Measurements from ENCODE around the gene TPT1. TPM values are rescaled to one million over a fixed set of nuclear protein-coding genes. Genes with fewer than 3 reads are reported as not detected.
"Not testable (repeated sequence)": the region's sequence is repeated elsewhere in the genome, so short reads cannot be mapped to it uniquely, and the experiment has no call there.

TPT1 gene
- total RNA-seq, 1 donor from 2014 or later: 3,393 TPM

GRCh38 chr13:45350152-45350551, 9.2 kb upstream of the TPT1 start:
- Mint-ChIP-seq H3K4me3 (ENCODE audit: unreplicated experiment) (no peak overlapping the region), H3K36me3 (ENCODE audit: unreplicated experiment) (peaks cover 29% of the 10 kb centered on the region), H3K9me3 (ENCODE audit: unreplicated experiment) (no peaks in the 10 kb centered on the region), H3K27ac (ENCODE audit: unreplicated experiment) (no peak overlapping the region), H3K27me3 (ENCODE audit: unreplicated experiment) (no peaks in the 10 kb centered on the region), H3K4me1 (ENCODE audit: unreplicated experiment) (peaks cover 5% of the 10 kb centered on the region)
- no peak for TF ChIP-seq CTCF (IDR thresholded peaks at IDR 0.05)
- no peak for DNase-seq (ENCODE audit: extremely low spot score, unreplicated experiment)

- Mint-ChIP-seq H3K9me3 (ENCODE audit: unreplicated experiment) (no peaks in the 10 kb centered on the region), H3K4me1 (ENCODE audit: unreplicated experiment) (peaks cover 8% of the 10 kb centered on the region), H3K27ac (ENCODE audit: unreplicated experiment) (peak overlapping the region; percentile 60), H3K36me3 (ENCODE audit: unreplicated experiment) (peaks cover 32% of the 10 kb centered on the region), H3K4me3 (ENCODE audit: unreplicated experiment) (no peak overlapping the region), H3K27me3 (ENCODE audit: unreplicated experiment) (no peaks in the 10 kb centered on the region)
- TF ChIP-seq CTCF (IDR thresholded peaks at IDR 0.05): no peak
- no peak for DNase-seq (ENCODE audit: extremely low spot score, unreplicated experiment)
These were observed 8.5 kb upstream of the TPT1 start for GRCh38 chr13:45349438-45349837.

- DNase-seq (ENCODE audit: extremely low spot score, unreplicated experiment); H3K27ac Mint-ChIP-seq (ENCODE audit: unreplicated experiment); H3K4me3 Mint-ChIP-seq (ENCODE audit: unreplicated experiment); H3K9me3 Mint-ChIP-seq (ENCODE audit: unreplicated experiment); H3K27me3 Mint-ChIP-seq (ENCODE audit: unreplicated experiment): not testable (repeated sequence)
- Mint-ChIP-seq H3K4me1 (ENCODE audit: unreplicated experiment) (peaks cover 31% of the 10 kb centered on the region), H3K36me3 (ENCODE audit: unreplicated experiment) (peaks cover 27% of the 10 kb centered on the region)
These were observed 3.1 kb upstream of the TPT1 start for GRCh38 chr13:45344064-45344463.

- Mint-ChIP-seq H3K4me1 (ENCODE audit: unreplicated experiment) (peaks cover 39% of the 10 kb centered on the region), H3K36me3 (ENCODE audit: unreplicated experiment) (peaks cover 35% of the 10 kb centered on the region)
- not testable (repeated sequence) for H3K27ac Mint-ChIP-seq (ENCODE audit: unreplicated experiment); DNase-seq (ENCODE audit: extremely low spot score, unreplicated experiment); H3K27me3 Mint-ChIP-seq (ENCODE audit: unreplicated experiment); H3K9me3 Mint-ChIP-seq (ENCODE audit: unreplicated experiment); H3K4me3 Mint-ChIP-seq (ENCODE audit: unreplicated experiment)
These were observed 2.1 kb upstream of the TPT1 start for GRCh38 chr13:45343102-45343501.

- not testable (repeated sequence) for H3K27me3 Mint-ChIP-seq (ENCODE audit: unreplicated experiment); H3K27ac Mint-ChIP-seq (ENCODE audit: unreplicated experiment); DNase-seq (ENCODE audit: extremely low spot score, unreplicated experiment); H3K9me3 Mint-ChIP-seq (ENCODE audit: unreplicated experiment)
- peak overlapping the region; percentile 97 for H3K4me3 Mint-ChIP-seq (ENCODE audit: unreplicated experiment)
- H3K4me1 Mint-ChIP-seq (ENCODE audit: unreplicated experiment): peaks cover 40% of the 10 kb centered on the region
- peaks cover 35% of the 10 kb centered on the region for H3K36me3 Mint-ChIP-seq (ENCODE audit: unreplicated experiment)
These were observed 1.7 kb upstream of the TPT1 start for GRCh38 chr13:45342668-45343067.

- TF ChIP-seq CTCF (IDR thresholded peaks at IDR 0.05): no peak
- Mint-ChIP-seq H3K36me3 (ENCODE audit: unreplicated experiment) (peaks cover 38% of the 10 kb centered on the region), H3K27ac (ENCODE audit: unreplicated experiment) (peak overlapping the region; percentile 98), H3K4me3 (ENCODE audit: unreplicated experiment) (peak overlapping the region; percentile 97), H3K4me1 (ENCODE audit: unreplicated experiment) (peaks cover 47% of the 10 kb centered on the region), H3K9me3 (ENCODE audit: unreplicated experiment) (no peaks in the 10 kb centered on the region), H3K27me3 (ENCODE audit: unreplicated experiment) (no peaks in the 10 kb centered on the region)
- no peak for DNase-seq (ENCODE audit: extremely low spot score, unreplicated experiment)
These were observed 967 bp upstream of the TPT1 start for GRCh38 chr13:45341799-45342500.

All from osteocyte (in vitro differentiated cells).